WTC11 (cell line): ENCODE measurements around the gene NHLRC3. TPM values are rescaled to one million over a fixed set of nuclear protein-coding genes. Genes with fewer than 3 reads are reported as not detected.
A peak's percentile ranks its signal among the peaks of the same experiment; 100 is the strongest.

Source experiments
- ATAC-seq: fragments of 200-7000 bp; cut with Tn5 transposase; 2 replicates; pipeline ENCODE4 v1.10.0; 2021; ENCODE audit warnings: mild to moderate bottlenecking, moderate library complexity
- Bru-seq: library from RNA; stranded (reverse); fragments of 400-500 nt; gene quantifications from one replicate; lab custom pipeline; 2021; lab: Mats Ljungman, UMichigan
- CTCF ChIA-PET: fragments of 300-600 bp; sonication (Branson Sonifier 250); formaldehyde crosslinking; loops from one replicate; lab custom pipeline; 2021; ENCODE audit warnings: antibody characterized with exemption; lab: Charles Lee
- POLR2A ChIA-PET: fragments of 350-600 bp; sonication (Branson Sonifier 250); formaldehyde crosslinking; loops from one replicate; lab custom pipeline; 2021; ENCODE audit warnings: antibody characterized with exemption; lab: Charles Lee
- DNase-seq: peaks from one replicate; pipeline ENCODE4 v3.0.0; 2021; ENCODE audit warnings: low spot score
- H3K27ac Mint-ChIP-seq: 2 replicates; pipeline ENCODE4 v1.8.0; 2021; ENCODE audit warnings: mixed read lengths
- H3K27me3 Mint-ChIP-seq: 2 replicates; pipeline ENCODE4 v1.8.0; 2021; ENCODE audit warnings: low read depth, mild to moderate bottlenecking, moderate library complexity, mixed read lengths
- H3K36me3 Mint-ChIP-seq: 2 replicates; pipeline ENCODE4 v1.8.0; 2021; ENCODE audit warnings: mixed read lengths
- H3K4me1 Mint-ChIP-seq: 2 replicates; pipeline ENCODE4 v1.8.0; 2022; ENCODE audit warnings: mixed read lengths
- H3K4me3 Mint-ChIP-seq: 2 replicates; pipeline ENCODE4 v1.8.0; 2021; ENCODE audit warnings: mild to moderate bottlenecking, moderate library complexity, mixed read lengths
- H3K9me3 Mint-ChIP-seq: 2 replicates; pipeline ENCODE4 v1.8.0; 2021; ENCODE audit warnings: mixed read lengths
- ARID4B ChIP-seq: sonication (generic); formaldehyde crosslinking; IDR thresholded peaks from 2 replicates; pipeline ENCODE4 v1.8.0; 2023; ENCODE audit warnings: missing genetic modification reagents, mild to moderate bottlenecking, borderline replicate concordance
- CREM ChIP-seq: sonication (generic); formaldehyde crosslinking; IDR thresholded peaks from 2 replicates; pipeline ENCODE4 v1.8.1; 2022; ENCODE audit warnings: mild to moderate bottlenecking, missing genetic modification reagents, moderate library complexity
- E2F4 ChIP-seq: sonication (generic); formaldehyde crosslinking; IDR thresholded peaks from 2 replicates; pipeline ENCODE4 v1.8.1; 2022; ENCODE audit warnings: low read depth, mild to moderate bottlenecking, moderate library complexity, missing genetic modification reagents, borderline replicate concordance
- ESRRA ChIP-seq: sonication (generic); formaldehyde crosslinking; IDR thresholded peaks from 2 replicates; pipeline ENCODE4 v1.8.1; 2022; ENCODE audit warnings: mild to moderate bottlenecking, missing genetic modification reagents, borderline replicate concordance
- FOXK1 ChIP-seq: sonication (generic); formaldehyde crosslinking; IDR thresholded peaks from 2 replicates; pipeline ENCODE4 v1.8.0; 2022; ENCODE audit warnings: mild to moderate bottlenecking, moderate library complexity, missing genetic modification reagents
- GABPB1 ChIP-seq: sonication (generic); formaldehyde crosslinking; IDR thresholded peaks from 2 replicates; pipeline ENCODE4 v1.8.1; 2023; ENCODE audit warnings: mild to moderate bottlenecking, missing genetic modification reagents
- HMGXB4 ChIP-seq: sonication (generic); formaldehyde crosslinking; IDR thresholded peaks from 2 replicates; pipeline ENCODE4 v1.8.1; 2023; ENCODE audit warnings: mild to moderate bottlenecking, moderate library complexity, missing genetic modification reagents
- KAT7 ChIP-seq: sonication (generic); formaldehyde crosslinking; IDR thresholded peaks from 2 replicates; pipeline ENCODE4 v1.8.1; 2023; ENCODE audit warnings: missing genetic modification reagents, mild to moderate bottlenecking, borderline replicate concordance
- MAX ChIP-seq: sonication (generic); formaldehyde crosslinking; IDR thresholded peaks from 2 replicates; pipeline ENCODE4 v1.8.0; 2022; ENCODE audit warnings: mild to moderate bottlenecking, missing genetic modification reagents
- MYBL2 ChIP-seq: sonication (generic); formaldehyde crosslinking; IDR thresholded peaks from 2 replicates; pipeline ENCODE4 v1.8.1; 2023; ENCODE audit warnings: mild to moderate bottlenecking, moderate library complexity, missing genetic modification reagents
- NFATC4 ChIP-seq: fragments of 250-450 bp; sonication (Bioruptor Pico); IDR thresholded peaks from 2 replicates; pipeline ENCODE4 v1.9.0; 2021; ENCODE audit warnings: mild to moderate bottlenecking
- NFE2L1 ChIP-seq: sonication (generic); formaldehyde crosslinking; IDR thresholded peaks from 2 replicates; pipeline ENCODE4 v1.8.1; 2023; ENCODE audit warnings: missing genetic modification reagents
- NR2C2 ChIP-seq: sonication (generic); formaldehyde crosslinking; IDR thresholded peaks from 2 replicates; pipeline ENCODE4 v1.8.0; 2022; ENCODE audit warnings: mild to moderate bottlenecking, missing genetic modification reagents
- PREB ChIP-seq: sonication (generic); formaldehyde crosslinking; IDR thresholded peaks from 2 replicates; pipeline ENCODE4 v1.8.1; 2022; ENCODE audit warnings: mild to moderate bottlenecking, missing genetic modification reagents, moderate library complexity, borderline replicate concordance
- RELA ChIP-seq: sonication (generic); formaldehyde crosslinking; IDR thresholded peaks from 2 replicates; pipeline ENCODE4 v1.8.1; 2022; ENCODE audit warnings: missing genetic modification reagents, mild to moderate bottlenecking, borderline replicate concordance
- TEAD1 ChIP-seq: sonication (generic); formaldehyde crosslinking; IDR thresholded peaks from 2 replicates; pipeline ENCODE4 v1.8.0; 2022; ENCODE audit warnings: mild to moderate bottlenecking, missing genetic modification reagents
- USF2 ChIP-seq: sonication (generic); formaldehyde crosslinking; IDR thresholded peaks from 2 replicates; pipeline ENCODE4 v1.8.1; 2023; ENCODE audit warnings: mild to moderate bottlenecking, missing genetic modification reagents, moderate library complexity
- ZNF263 ChIP-seq: sonication (generic); formaldehyde crosslinking; IDR thresholded peaks from 2 replicates; pipeline ENCODE4 v1.8.1; 2022; ENCODE audit warnings: low read depth, mild to moderate bottlenecking, moderate library complexity, missing genetic modification reagents
- ZNF532 ChIP-seq: fragments of 250-450 bp; sonication (Bioruptor Pico); IDR thresholded peaks from 2 replicates; pipeline ENCODE4 v1.9.0; 2021; ENCODE audit warnings: mild to moderate bottlenecking, borderline replicate concordance
- long read RNA-seq, 3 experiments: library from RNA in 1 of 3; library from capped mRNA in 1 of 3; library from polyadenylated mRNA in 1 of 3; unstranded in 2 of 3; stranded (forward) in 1 of 3; transcript quantifications; one replicate each; pipeline ENCODE4 v2.0.0, GENCODE V29; 2021
- total RNA-seq: library from RNA; stranded (reverse); gene quantifications from 3 replicates; pipeline ENCODE4 v1.2.3, GENCODE V29; 2021

Gene NHLRC3
- total RNA-seq: 17.2 to 19.9 TPM (median 18.8 TPM) in 3 replicates
- percentile 90 among the genes with signal in this experiment for Bru-seq, nascent RNA
- long read RNA-seq, experiment 1, transcript NHLRC3-202 (7 exons, 3,549 nt): major isoform, 19 of 72 reads
- long read RNA-seq, experiment 1, transcript NHLRC3-201 (6 exons, 3,275 nt): minor isoform, 12 of 72 reads
- long read RNA-seq, experiment 1, partial matches to known transcripts: 23 of 72 reads
- long read RNA-seq, experiment 1, other reads (novel, unspliced or antisense): 15 of 72 reads
- long read RNA-seq, experiment 2, partial matches to known transcripts: 5 of 19 reads
- long read RNA-seq, experiment 2, other reads (novel, unspliced or antisense): 10 of 19 reads
- long read RNA-seq, experiment 3, partial matches to known transcripts: 23 of 30 reads
- long read RNA-seq, experiment 3, other reads (novel, unspliced or antisense): 4 of 30 reads

GRCh38 chr13:39037880-39038568, at the start of gene NHLRC3, which contains the start of gene PROSER1:
Gene NHLRC3 (plus strand): TSS chr13:39038456. CDS start chr13:39038640, 184 bp downstream.
Gene PROSER1 (minus strand): TSS chr13:39038089. CDS start chr13:39037242, 847 bp downstream.
- Mint-ChIP-seq H3K9me3 (no peaks in the 10 kb centered on the region), H3K4me1 (peaks cover 34% of the 10 kb centered on the region), H3K27ac (peak within 1 kb of the TSS; percentile 81), H3K36me3 (peaks cover 9% of the 10 kb centered on the region), H3K4me3 (peak within 1 kb of the TSS; percentile 92), H3K27me3 (no peaks in the 10 kb centered on the region)
- ATAC-seq (peak; percentile 86), DNase-seq (peak; percentile 88)
- ChIA-PET CTCF (interaction anchor here (0.9 to 1.5 kb wide), 3 partner anchors 10 to 25 kb away, joined by 3 to 6 read pairs (median 6); no protein-coding TSS in a partner anchor), POLR2A (interaction anchor here (1.0 to 1.8 kb wide), 4 partner anchors 8 to 14 kb away, joined by 3 to 10 read pairs (median 5); no protein-coding TSS in a partner anchor)
- TF ChIP-seq PREB (CRISPR knock-in tag) (peak; percentile 70; the same call in 1 of the 2 replicates), CREM (CRISPR knock-in tag) (peak; percentile 88), FOXK1 (CRISPR knock-in tag) (peak; percentile 74; the same call in 1 of the 2 replicates), E2F4 (0 out of 2 replicates have a peak, but pooled peaks have one; percentile 79), NFE2L1 (0 out of 2 replicates have a peak, but pooled peaks have one; percentile 69), KAT7 (CRISPR knock-in tag) (peak; percentile 26; the same call in 1 of the 2 replicates), NR2C2 (CRISPR knock-in tag) (no peak), USF2 (CRISPR knock-in tag) (peak; percentile 74), TEAD1 (peak; percentile 81), ZNF263 (CRISPR knock-in tag) (peak; percentile 80; the same call in 1 of the 2 replicates), HMGXB4 (CRISPR knock-in tag) (0 out of 2 replicates have a peak, but pooled peaks have one; percentile 29), GABPB1 (CRISPR knock-in tag) (peak; percentile 51; the same call in 1 of the 2 replicates), ZNF532 (no peak; the same call in 1 of the 2 replicates), RELA (peak; percentile 47; the same call in 1 of the 2 replicates), MYBL2 (CRISPR knock-in tag) (peak; percentile 51), MAX (CRISPR knock-in tag) (peak; percentile 92), NFATC4 (CRISPR knock-in tag) (no peak), ESRRA (CRISPR knock-in tag) (no peak), ARID4B (peak; percentile 62; the same call in 1 of the 2 replicates)
